IMR-90 (cell line): ENCODE measurements around the gene TMTC2. TPM values are rescaled to one million over a fixed set of nuclear protein-coding genes. Genes with fewer than 3 reads are reported as not detected.

Experiments used
- ATAC-seq: fragments of 200-7000 bp; cut with Tn5 transposase; 2 replicates; pipeline ENCODE4 v1.9.1; 2020; ENCODE audit warnings: low read depth, mild to moderate bottlenecking, moderate library complexity
- BruUV-seq: library from RNA; stranded (reverse); fragments of 400-500 nt; replicated peaks from 2 replicates; lab custom pipeline; 2021; lab: Mats Ljungman, UMichigan
- CTCF ChIA-PET: fragments of 300-600 bp; formaldehyde crosslinking; extraction: SDS; loops from one replicate; lab custom pipeline; 2021; ENCODE audit warnings: antibody characterized with exemption; lab: Yijun Ruan, JAX
- POLR2A ChIA-PET: fragments of 300-600 bp; sonication (Branson Sonifier 250); formaldehyde crosslinking; loops from one replicate; lab custom pipeline; 2022; ENCODE audit warnings: antibody characterized with exemption; ENCODE audit not compliant: unreplicated experiment; lab: Charles Lee
- DNase-seq: peaks from one replicate; pipeline ENCODE4 v3.0.0; 2013
- H2AFZ ChIP-seq: replicated peaks from 2 replicates; pipeline ENCODE3; 2013; ENCODE audit warnings: low read length, mild to moderate bottlenecking; ENCODE audit not compliant: poor library complexity
- H2AK5ac ChIP-seq: 2 replicates; pipeline ENCODE4 v1.6.1; 2013; ENCODE audit warnings: low read depth, low read length, inconsistent platforms
- H2AK9ac ChIP-seq: replicated peaks from 2 replicates; pipeline ENCODE3; 2013; ENCODE audit warnings: mild to moderate bottlenecking, low read depth, low read length, moderate library complexity; ENCODE audit not compliant: poor library complexity
- H2BK120ac ChIP-seq: 2 replicates; pipeline ENCODE4 v1.6.1; 2013; ENCODE audit warnings: low read depth, low read length, inconsistent platforms
- H2BK15ac ChIP-seq: 3 replicates; pipeline ENCODE4 v1.6.1; 2013; ENCODE audit warnings: low read depth, low read length, inconsistent platforms
- H2BK20ac ChIP-seq: 2 replicates; pipeline ENCODE4 v1.6.1; 2013; ENCODE audit warnings: low read depth, mild to moderate bottlenecking, inconsistent platforms, low read length, moderate library complexity
- H2BK5ac ChIP-seq: 2 replicates; pipeline ENCODE4 v1.6.1; 2013; ENCODE audit warnings: mild to moderate bottlenecking, low read depth, low read length, inconsistent platforms; ENCODE audit not compliant: poor library complexity, severe bottlenecking
- H3K14ac ChIP-seq: replicated peaks from 2 replicates; pipeline ENCODE4 v1.6.1; 2013; ENCODE audit warnings: low read depth, low read length, inconsistent platforms
- H3K18ac ChIP-seq: 2 replicates; pipeline ENCODE4 v1.6.1; 2013; ENCODE audit warnings: low read depth, low read length, control low read depth
- H3K23ac ChIP-seq: 2 replicates; pipeline ENCODE4 v1.6.1; 2013; ENCODE audit warnings: low read depth, low read length, inconsistent platforms
- H3K27ac ChIP-seq: 2 replicates; pipeline ENCODE4 v1.5.1; 2013; ENCODE audit warnings: mild to moderate bottlenecking, control low read depth, low read length; ENCODE audit not compliant: insufficient read depth
- H3K27me3 ChIP-seq: 2 replicates; pipeline ENCODE4 v1.6.1; 2013; ENCODE audit warnings: low read length; ENCODE audit not compliant: control insufficient read depth, insufficient read depth
- H3K36me3 ChIP-seq: 2 replicates; pipeline ENCODE4 v1.6.1; 2013; ENCODE audit warnings: low read length, mixed read lengths; ENCODE audit not compliant: control insufficient read depth, insufficient read depth
- H3K4ac ChIP-seq: 2 replicates; pipeline ENCODE4 v1.6.1; 2013; ENCODE audit warnings: low read depth, low read length, inconsistent platforms
- H3K4me1 ChIP-seq: 2 replicates; pipeline ENCODE4 v1.6.1; 2013; ENCODE audit warnings: low read length, mixed read lengths; ENCODE audit not compliant: control insufficient read depth, insufficient read depth
- H3K4me2 ChIP-seq: 2 replicates; pipeline ENCODE4 v1.6.1; 2013; ENCODE audit warnings: low read depth, mild to moderate bottlenecking, control low read depth, low read length, moderate library complexity
- H3K4me3 ChIP-seq: 2 replicates; pipeline ENCODE4 v1.5.1; 2013; ENCODE audit warnings: low read depth, mild to moderate bottlenecking, control low read depth, low read length, moderate library complexity; ENCODE audit not compliant: insufficient read depth
- H3K56ac ChIP-seq: 2 replicates; pipeline ENCODE4 v1.6.1; 2013; ENCODE audit warnings: low read length, inconsistent platforms; ENCODE audit not compliant: insufficient read depth; ENCODE audit errors: extremely low read depth
- H3K79me1 ChIP-seq, 2 experiments: 2 replicates each; pipeline ENCODE4 v1.6.1; 2013; ENCODE audit warnings: low read length in 2 of 2, inconsistent platforms in 1 of 2, low read depth in 1 of 2
- H3K9ac ChIP-seq: 2 replicates; pipeline ENCODE4 v1.6.1; 2013; ENCODE audit warnings: low read depth, low read length, control low read depth
- H3K9me1 ChIP-seq: 2 replicates; pipeline ENCODE4 v1.6.1; 2013; ENCODE audit warnings: low read length, inconsistent platforms; ENCODE audit not compliant: insufficient read depth
- H3K9me3 ChIP-seq: 2 replicates; pipeline ENCODE4 v1.6.1; 2013; ENCODE audit warnings: low read length; ENCODE audit not compliant: control insufficient read depth, insufficient read depth
- H4K20me1 ChIP-seq: 2 replicates; pipeline ENCODE4 v1.6.1; 2013; ENCODE audit warnings: low read length, inconsistent platforms; ENCODE audit not compliant: insufficient read depth
- H4K5ac ChIP-seq: 2 replicates; pipeline ENCODE4 v1.6.1; 2013; ENCODE audit warnings: mild to moderate bottlenecking, low read depth, low read length, control low read depth
- H4K8ac ChIP-seq, 2 experiments: 2 replicates each; pipeline ENCODE4 v1.6.1; 2013; ENCODE audit warnings: low read depth in 2 of 2, low read length in 2 of 2, control low read depth in 1 of 2, inconsistent platforms in 1 of 2
- H4K91ac ChIP-seq: 2 replicates; pipeline ENCODE4 v1.6.1; 2013; ENCODE audit warnings: low read depth, low read length, inconsistent platforms; ENCODE audit not compliant: insufficient read depth
- RCOR1 ChIP-seq: IDR thresholded peaks from 2 replicates; pipeline ENCODE4 v1.6.1; 2012; ENCODE audit warnings: mild to moderate bottlenecking, low read length, improper control_type of control experiment; ENCODE audit not compliant: insufficient replicate concordance
- WGBS, 2 experiments: methylation state at CpG; one replicate each; pipeline versions ENCODE4 v1.1.5 to v1.1.7; 2013; ENCODE audit warnings: missing lambda C conversion rate in 2 of 2; ENCODE audit not compliant: insufficient read length in 1 of 2; ENCODE audit errors: extremely low coverage in 2 of 2; 5-methylcytosine and 5-hydroxymethylcytosine counted together
- dilution Hi-C: fragments of 300-500 bp; cut with HindIII; formaldehyde crosslinking; loops from one replicate; pipeline ENCODE4 v1.14.3; 2018; ENCODE audit warnings: low sequenced_read_pairs; ENCODE audit not compliant: unreplicated experiment
- in situ Hi-C: fragments of 300-500 bp; cut with MboI; formaldehyde crosslinking; loops from 3 replicates; pipeline ENCODE4 v1.14.3; 2019; ENCODE audit warnings: low sequenced_read_pairs, inconsistent platforms, mixed read lengths
- intact Hi-C: fragments of 100-400 bp; cut with micrococcal nuclease; formaldehyde crosslinking; loops from 2 replicates; pipeline ENCODE4 v1.10.0; 2022
- polyA plus RNA-seq, 3 experiments: library from polyadenylated mRNA; depleted of rRNA; stranded (reverse); fragments of >200 nt; gene quantifications; 2 replicates each; pipeline ENCODE4 v1.2.3, GENCODE V29; 2012; ENCODE audit warnings: low replicate concordance in 1 of 3
- total RNA-seq: library from RNA; depleted of rRNA; stranded (reverse); fragments of >200 nt; gene quantifications from 2 replicates; pipeline ENCODE4 v1.2.3, GENCODE V29; 2012

TMTC2 gene
- total and polyA plus RNA-seq, 2 of the 4 experiments (the other 2 are of a cell fraction), result 0.56 to 1.4 TPM

GRCh38 chr12:82867762-82868500 is 181.2 kb downstream of the TMTC2 start:
- Histone ChIP-seq H3K14ac (no peak overlapping the region), H4K91ac (no peak overlapping the region), H3K27ac (no peak overlapping the region), H3K18ac (no peak overlapping the region), H4K8ac (no peak overlapping the region), H2BK20ac (no peak overlapping the region), H3K9me1 (no peaks in the 10 kb centered on the region), H3K4ac (no peak overlapping the region), H2AFZ (no peak overlapping the region), H2BK120ac (no peak overlapping the region), H2AK5ac (no peak overlapping the region), H3K36me3 (no peaks in the 10 kb centered on the region), H2BK5ac (no peak overlapping the region), H3K27me3 (no peaks in the 10 kb centered on the region), H2BK15ac (no peak overlapping the region), H4K20me1 (no peaks in the 10 kb centered on the region), H3K79me1 (no peaks in the 10 kb centered on the region), H3K56ac (no peak overlapping the region), H3K4me2 (no peak overlapping the region), H3K23ac (no peak overlapping the region), H3K9me3 (no peaks in the 10 kb centered on the region), H3K4me3 (no peak overlapping the region), H3K4me1 (no peaks in the 10 kb centered on the region), H2AK9ac (no peak overlapping the region), H3K9ac (no peak overlapping the region), H4K5ac (no peak overlapping the region)
- DNase-seq (no peak), ATAC-seq (no peak)
- dilution Hi-C loops, result no loop called here
- ChIA-PET CTCF (no interaction called here), POLR2A (no interaction called here)
- BruUV-seq, result no TSS peak
- in situ Hi-C loops, result no loop called here
- no peak for TF ChIP-seq RCOR1
- no CpG with 5 or more reads among the region's 6 CpGs for WGBS, 2 experiments
- intact Hi-C loops, result no loop called here
